ENCODE results near the gene ALDH1B1. TPM values are rescaled to one million over a fixed set of nuclear protein-coding genes. Genes with fewer than 3 reads are reported as not detected.

ALDH1B1 gene
- total and polyA plus RNA-seq, 2 of the 13 experiments (the other 11 are each of a cell fraction or from before 2014, with no cell fraction given): 45.1 to 125 TPM

- TF ChIP-seq ZBTB10 (CRISPR knock-in tag; IDR thresholded peaks at IDR 0.05; ENCODE audit: borderline replicate concordance): peak; percentile 59; the same call in 1 of the 2 replicates
- no peak for TF ChIP-seq KDM5A (IDR thresholded peaks at IDR 0.05; ENCODE audit: borderline replicate concordance, low read length)
- peak; percentile 57; the same call in 1 of the 2 replicates for TF ChIP-seq ZNF773 (CRISPR knock-in tag; IDR thresholded peaks at IDR 0.05; ENCODE audit: borderline replicate concordance)
- TF ChIP-seq NFE2L1 (CRISPR knock-in tag; IDR thresholded peaks at IDR 0.05; ENCODE audit: borderline replicate concordance): no peak
- TF ChIP-seq ONECUT2 (CRISPR knock-in tag; IDR thresholded peaks at IDR 0.05): peak; percentile 30; the same call in 1 of the 2 replicates
- TF ChIP-seq DR1 (CRISPR knock-in tag; IDR thresholded peaks at IDR 0.05): peak; percentile 74; the same call in 1 of the 2 replicates
- TF ChIP-seq TRAFD1 (CRISPR knock-in tag; IDR thresholded peaks at IDR 0.05; ENCODE audit: borderline replicate concordance): no peak
- TF ChIP-seq IKZF5 (CRISPR knock-in tag; IDR thresholded peaks at IDR 0.05): peak; percentile 90
- peak; percentile 26; the same call in 1 of the 2 replicates for TF ChIP-seq ZBTB25 (CRISPR knock-in tag; IDR thresholded peaks at IDR 0.05)
- TF ChIP-seq MYC (CRISPR knock-in tag; IDR thresholded peaks at IDR 0.05; ENCODE audit: borderline replicate concordance): peak; percentile 98
- peak; percentile 64; the same call in 1 of the 2 replicates for TF ChIP-seq ZNF800 (CRISPR knock-in tag; IDR thresholded peaks at IDR 0.05)
- TF ChIP-seq SP1 (IDR thresholded peaks at IDR 0.05): no peak
- TF ChIP-seq SP1 (CRISPR knock-in tag; IDR thresholded peaks at IDR 0.05): peak; percentile 46
- TF ChIP-seq ZNF512 (CRISPR knock-in tag; IDR thresholded peaks at IDR 0.05): no peak
- TF ChIP-seq DRAP1 (CRISPR knock-in tag; IDR thresholded peaks at IDR 0.05): peak; percentile 74
Measured at GRCh38 chr9:38392235-38393127, at the start of gene ALDH1B1 (continued).

All from HepG2 (cell line).